ENCODE data around the gene C1orf232.

Gene C1orf232

GRCh38 chr1:26166719-26167281 is 2.0 kb downstream of the C1orf232 start:
- Histone ChIP-seq H3K27me3 (no peaks in the 10 kb centered on the region), H3K4me3 (no peak overlapping the region), H3K27ac (no peak overlapping the region)

GRCh38 chr1:26164861-26165842 is 3.6 kb downstream of the C1orf232 start:
- Histone ChIP-seq H3K4me2 (peak overlapping the region; percentile 90), H3K27me3 (no peaks in the 10 kb centered on the region), H3K36me3 (no peaks in the 10 kb centered on the region), H3K4me3 (peak overlapping the region; percentile 64; the same call in 1 of the 2 replicates), H3K9me3 (no peaks in the 10 kb centered on the region), H3K4me1 (peaks cover 69% of the 10 kb centered on the region), H3K27ac (peak overlapping the region; percentile 58), H3K9ac (0 out of 2 replicates have a peak overlapping the region, but pooled peaks have one; percentile 66), H4K20me1 (no peaks in the 10 kb centered on the region)
- no peak for TF ChIP-seq Cebpa-rat (IDR thresholded peaks at IDR 0.05)

More at GRCh38 chr1:26166719-26167281, 2.0 kb downstream of the C1orf232 start:
- Histone ChIP-seq H4K20me1 (no peaks in the 10 kb centered on the region), H3K4me2 (no peak overlapping the region), H3K36me3 (peaks cover 11% of the 10 kb centered on the region), H3K4me1 (peaks cover 68% of the 10 kb centered on the region), H3K9me3 (no peaks in the 10 kb centered on the region), H3K9ac (no peak overlapping the region)
- no peak for TF ChIP-seq Cebpa-rat (IDR thresholded peaks at IDR 0.05)

GRCh38 chr1:26164036-26164860 is 4.5 kb downstream of the C1orf232 start:
- Histone ChIP-seq H3K9me3 (no peaks in the 10 kb centered on the region), H3K27me3 (no peaks in the 10 kb centered on the region), H3K4me3 (peak overlapping the region; percentile 64), H3K4me2 (peak overlapping the region; percentile 90), H3K4me1 (peaks cover 75% of the 10 kb centered on the region), H4K20me1 (no peaks in the 10 kb centered on the region), H3K9ac (peak overlapping the region; percentile 66), H3K27ac (peak overlapping the region; percentile 58), H3K36me3 (no peaks in the 10 kb centered on the region)
- no peak for TF ChIP-seq Cebpa-rat (IDR thresholded peaks at IDR 0.05)

- TF ChIP-seq Cebpa-rat (IDR thresholded peaks at IDR 0.05), result no peak
- peaks cover 75% of the 10 kb centered on the region for H3K4me1 ChIP-seq
- peak overlapping the region; percentile 64 for H3K4me3 ChIP-seq
- peak overlapping the region; percentile 90 for H3K4me2 ChIP-seq
- H4K20me1 ChIP-seq, result no peaks in the 10 kb centered on the region
- H3K27me3 ChIP-seq, result no peaks in the 10 kb centered on the region
- H3K9me3 ChIP-seq, result no peaks in the 10 kb centered on the region
- H3K36me3 ChIP-seq, result no peaks in the 10 kb centered on the region
- no peak overlapping the region for H3K27ac ChIP-seq
- peak overlapping the region; percentile 66; the same call in 1 of the 2 replicates for H3K9ac ChIP-seq
Observed at GRCh38 chr1:26163684-26164035, 5.1 kb downstream of the C1orf232 start.

GRCh38 chr1:26162220-26162709 is 6.5 kb downstream of the C1orf232 start:
- Histone ChIP-seq H3K9ac (peak overlapping the region; percentile 86), H4K20me1 (no peaks in the 10 kb centered on the region), H3K27ac (peak overlapping the region; percentile 88), H3K27me3 (no peaks in the 10 kb centered on the region), H3K4me3 (peak overlapping the region; percentile 69), H3K36me3 (no peaks in the 10 kb centered on the region), H3K4me2 (peak overlapping the region; percentile 100), H3K9me3 (no peaks in the 10 kb centered on the region), H3K4me1 (peaks cover 86% of the 10 kb centered on the region)
- no peak for TF ChIP-seq Cebpa-rat (IDR thresholded peaks at IDR 0.05)

- Histone ChIP-seq H3K36me3 (no peaks in the 10 kb centered on the region), H4K20me1 (no peaks in the 10 kb centered on the region), H3K27ac (peak overlapping the region; percentile 88), H3K4me1 (peaks cover 92% of the 10 kb centered on the region), H3K4me2 (peak overlapping the region; percentile 100), H3K27me3 (no peaks in the 10 kb centered on the region), H3K9ac (peak overlapping the region; percentile 86), H3K9me3 (no peaks in the 10 kb centered on the region), H3K4me3 (peak overlapping the region; percentile 69)
- no peak for TF ChIP-seq Cebpa-rat (IDR thresholded peaks at IDR 0.05)
Observed at GRCh38 chr1:26161415-26162219, 7.1 kb downstream of the C1orf232 start.

- H3K4me2 ChIP-seq, result peak overlapping the region; percentile 100
- H3K9me3 ChIP-seq, result no peaks in the 10 kb centered on the region
- H3K36me3 ChIP-seq, result no peaks in the 10 kb centered on the region
- H3K4me3 ChIP-seq, result peak overlapping the region; percentile 69
- no peaks in the 10 kb centered on the region for H4K20me1 ChIP-seq
- H3K9ac ChIP-seq, result peak overlapping the region; percentile 86
- H3K27ac ChIP-seq, result peak overlapping the region; percentile 88
- peaks cover 98% of the 10 kb centered on the region for H3K4me1 ChIP-seq
- no peak for TF ChIP-seq Cebpa-rat (IDR thresholded peaks at IDR 0.05)
- H3K27me3 ChIP-seq, result no peaks in the 10 kb centered on the region
Observed at GRCh38 chr1:26160527-26161414, 8.0 kb downstream of the C1orf232 start.

GRCh38 chr1:26159743-26160039 is 9.1 kb downstream of the C1orf232 start:
- Histone ChIP-seq H3K27ac (peak overlapping the region; percentile 88), H3K4me2 (peak overlapping the region; percentile 100), H3K9me3 (no peaks in the 10 kb centered on the region), H3K4me1 (peaks cover 98% of the 10 kb centered on the region), H3K4me3 (peak overlapping the region; percentile 69), H3K9ac (peak overlapping the region; percentile 86), H3K36me3 (no peaks in the 10 kb centered on the region), H4K20me1 (no peaks in the 10 kb centered on the region), H3K27me3 (no peaks in the 10 kb centered on the region)
- no peak for TF ChIP-seq Cebpa-rat (IDR thresholded peaks at IDR 0.05)

Measured in BLaER1 (cell line).